ENCODE results near the gene CFAP221.

The CFAP221 gene

DNA sequence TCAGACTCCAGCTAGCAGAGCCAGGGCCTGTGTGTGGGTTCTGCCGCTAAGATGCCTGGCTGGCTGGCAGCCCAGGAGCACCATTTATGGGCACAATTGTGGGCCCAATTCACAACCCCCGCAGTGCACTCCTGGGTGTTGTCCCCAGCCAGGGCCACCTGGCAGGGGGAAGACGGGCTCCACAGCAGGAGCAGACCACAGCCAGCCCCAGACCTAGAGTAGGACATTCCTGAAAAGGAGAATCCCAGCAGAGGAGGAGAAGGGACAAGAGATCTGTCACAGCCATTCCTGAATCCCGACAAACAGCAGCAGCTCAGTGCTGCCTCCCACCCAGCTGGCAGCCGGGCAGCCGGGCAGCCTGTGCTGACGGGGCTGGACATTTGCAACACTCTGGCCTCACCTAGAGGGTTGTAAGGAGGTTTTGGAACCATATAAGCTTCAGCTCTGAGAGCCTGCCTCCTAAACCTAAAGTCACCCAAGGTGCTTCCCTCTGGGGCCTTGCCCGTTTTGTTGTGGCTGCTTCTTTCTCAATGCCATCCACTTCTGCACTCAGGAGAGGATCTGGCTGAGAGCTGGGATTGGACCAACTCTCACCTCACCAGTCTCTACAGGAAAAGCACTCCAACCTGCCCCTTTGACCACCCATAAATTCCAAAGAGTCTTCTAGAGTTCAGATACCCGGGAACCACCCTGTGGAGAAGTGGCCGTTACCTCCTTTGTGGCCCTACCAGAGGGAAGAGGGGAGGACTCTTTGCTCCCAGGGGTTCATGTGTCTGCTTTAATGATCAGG lies 130.7 kb downstream of the CFAP221 start:
- DNase-seq (ENCODE audit: low read depth) = no peak
- no peak overlapping the region for H3K4me3 ChIP-seq (ENCODE audit: low read depth, low read length)
- TF ChIP-seq, protein P1, sequence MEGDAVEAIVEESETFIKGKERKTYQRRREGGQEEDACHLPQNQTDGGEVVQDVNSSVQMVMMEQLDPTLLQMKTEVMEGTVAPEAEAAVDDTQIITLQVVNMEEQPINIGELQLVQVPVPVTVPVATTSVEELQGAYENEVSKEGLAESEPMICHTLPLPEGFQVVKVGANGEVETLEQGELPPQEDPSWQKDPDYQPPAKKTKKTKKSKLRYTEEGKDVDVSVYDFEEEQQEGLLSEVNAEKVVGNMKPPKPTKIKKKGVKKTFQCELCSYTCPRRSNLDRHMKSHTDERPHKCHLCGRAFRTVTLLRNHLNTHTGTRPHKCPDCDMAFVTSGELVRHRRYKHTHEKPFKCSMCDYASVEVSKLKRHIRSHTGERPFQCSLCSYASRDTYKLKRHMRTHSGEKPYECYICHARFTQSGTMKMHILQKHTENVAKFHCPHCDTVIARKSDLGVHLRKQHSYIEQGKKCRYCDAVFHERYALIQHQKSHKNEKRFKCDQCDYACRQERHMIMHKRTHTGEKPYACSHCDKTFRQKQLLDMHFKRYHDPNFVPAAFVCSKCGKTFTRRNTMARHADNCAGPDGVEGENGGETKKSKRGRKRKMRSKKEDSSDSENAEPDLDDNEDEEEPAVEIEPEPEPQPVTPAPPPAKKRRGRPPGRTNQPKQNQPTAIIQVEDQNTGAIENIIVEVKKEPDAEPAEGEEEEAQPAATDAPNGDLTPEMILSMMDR (conservative IDR thresholded peaks at IDR 0.05; ENCODE audit: low read depth, low read length) = peak; percentile 4

DNA sequence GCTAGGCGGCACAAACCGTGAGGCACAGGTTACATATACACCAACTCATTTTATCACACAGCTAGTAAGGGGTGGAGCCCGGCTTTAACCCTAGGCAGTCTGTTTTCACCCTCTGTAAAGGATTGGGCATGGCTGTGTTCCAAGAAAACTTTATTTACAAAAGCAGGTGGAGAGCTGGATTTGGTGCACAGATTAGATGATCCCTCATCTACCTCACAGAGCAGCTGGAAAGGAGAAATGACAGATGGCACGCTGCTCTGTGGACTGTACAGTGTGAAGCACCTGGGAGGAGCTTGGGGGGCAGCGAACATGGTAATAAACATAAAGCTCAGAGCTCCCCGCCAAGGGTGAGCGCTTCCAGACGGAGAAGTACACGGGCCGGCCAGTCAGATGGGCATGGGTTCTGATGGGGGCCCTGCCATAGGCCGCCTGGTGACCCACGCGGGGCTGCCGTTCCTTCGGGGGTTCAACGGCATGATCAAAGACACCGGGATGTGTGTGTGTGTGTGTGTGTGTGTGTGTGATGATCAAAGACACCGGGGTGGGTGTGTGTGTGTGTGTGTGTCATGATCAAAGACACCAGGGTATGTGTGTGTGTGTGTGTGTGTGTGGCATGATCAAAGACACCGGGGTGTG lies 133.9 kb downstream of the CFAP221 start:
- H3K4me3 ChIP-seq (ENCODE audit: low read depth, low read length) = no peak overlapping the region
- DNase-seq (ENCODE audit: low read depth) = no peak
- TF ChIP-seq, protein P1 (conservative IDR thresholded peaks at IDR 0.05; ENCODE audit: low read depth, low read length) = no peak

DNA sequence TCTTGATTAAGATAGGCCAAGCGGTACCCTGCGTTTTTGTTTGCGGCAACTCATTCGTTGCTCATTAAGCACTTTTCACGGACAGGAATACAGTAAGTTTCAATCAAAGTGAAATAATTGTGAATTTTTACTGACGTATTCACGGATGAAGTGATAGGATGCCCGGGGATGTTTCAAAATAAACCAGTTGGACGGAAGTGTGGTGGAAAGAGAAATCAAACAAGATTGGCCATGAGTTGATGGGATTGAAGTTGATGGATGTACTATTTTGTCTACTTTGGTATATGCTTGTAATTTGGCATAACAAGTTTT lies 135.2 kb downstream of the CFAP221 start:
- H3K4me3 ChIP-seq (ENCODE audit: low read depth, low read length) = peak overlapping the region; percentile 92
- TF ChIP-seq, protein P1 (conservative IDR thresholded peaks at IDR 0.05; ENCODE audit: low read depth, low read length) = no peak
- no peak for DNase-seq (ENCODE audit: low read depth)

DNA sequence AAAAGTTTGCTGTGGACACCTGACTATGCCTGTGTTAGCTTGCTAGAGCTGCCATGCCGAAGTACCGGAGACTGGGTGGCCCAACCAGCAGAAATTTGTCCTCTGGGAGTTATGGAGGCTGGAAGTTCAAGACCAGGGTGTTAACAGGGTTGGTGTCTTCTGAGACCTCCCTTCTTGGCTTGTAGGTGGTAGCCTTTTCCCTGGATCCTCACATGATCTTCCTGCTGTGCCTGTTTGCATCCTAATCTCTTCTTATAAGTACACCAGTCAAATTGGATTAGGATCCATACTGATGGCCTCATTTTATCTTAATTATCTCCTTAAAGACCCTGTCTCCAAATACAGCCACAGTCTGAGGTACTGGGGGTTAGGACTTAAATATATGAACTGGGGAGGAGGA lies 135.6 kb downstream of the CFAP221 start:
- no peak for DNase-seq (ENCODE audit: low read depth)
- H3K4me3 ChIP-seq (ENCODE audit: low read depth, low read length) = peak overlapping the region; percentile 92

DNA sequence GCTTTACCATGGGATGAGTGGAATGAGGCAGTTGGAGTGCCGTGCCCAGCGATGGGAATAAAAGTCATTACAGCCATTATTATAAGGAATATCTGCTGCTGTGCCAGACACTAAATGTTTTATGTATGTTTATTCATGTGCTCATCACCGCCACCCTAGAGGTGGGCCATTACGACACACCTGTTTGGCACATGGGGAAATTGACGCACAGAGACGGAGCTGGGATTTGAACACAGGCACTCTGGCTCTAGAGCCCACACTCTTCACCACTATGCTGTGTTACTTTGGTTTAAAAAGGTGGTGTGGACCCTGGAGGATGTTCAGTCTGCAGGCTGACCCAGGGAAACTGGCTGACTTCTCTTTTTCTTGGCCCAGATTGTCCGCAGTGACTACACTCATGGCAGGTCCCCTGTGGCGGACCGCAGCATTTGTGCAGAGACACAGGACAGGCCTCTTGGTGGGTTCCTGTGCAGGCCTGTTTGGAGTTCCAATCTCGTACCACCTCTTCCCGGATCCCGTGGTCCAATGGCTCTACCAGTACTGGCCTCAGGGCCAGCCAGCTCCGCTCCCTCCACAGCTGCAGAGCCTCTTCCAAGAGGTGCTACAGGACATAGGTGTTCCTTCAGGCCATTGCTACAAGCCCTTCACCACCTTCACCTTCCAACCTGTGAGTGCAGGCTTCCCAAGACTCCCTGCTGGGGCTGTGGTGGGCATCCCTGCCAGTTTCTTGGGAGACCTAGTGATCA lies 136.4 kb downstream of the CFAP221 start:
- no peak for DNase-seq (ENCODE audit: low read depth)
- TF ChIP-seq, protein P1 (conservative IDR thresholded peaks at IDR 0.05; ENCODE audit: low read depth, low read length) = no peak
- no peak overlapping the region for H3K4me3 ChIP-seq (ENCODE audit: low read depth, low read length)

More for the DNA sequence above, 135.6 kb downstream of the CFAP221 start:
- TF ChIP-seq, protein P1 (conservative IDR thresholded peaks at IDR 0.05; ENCODE audit: low read depth, low read length) = no peak

DNA sequence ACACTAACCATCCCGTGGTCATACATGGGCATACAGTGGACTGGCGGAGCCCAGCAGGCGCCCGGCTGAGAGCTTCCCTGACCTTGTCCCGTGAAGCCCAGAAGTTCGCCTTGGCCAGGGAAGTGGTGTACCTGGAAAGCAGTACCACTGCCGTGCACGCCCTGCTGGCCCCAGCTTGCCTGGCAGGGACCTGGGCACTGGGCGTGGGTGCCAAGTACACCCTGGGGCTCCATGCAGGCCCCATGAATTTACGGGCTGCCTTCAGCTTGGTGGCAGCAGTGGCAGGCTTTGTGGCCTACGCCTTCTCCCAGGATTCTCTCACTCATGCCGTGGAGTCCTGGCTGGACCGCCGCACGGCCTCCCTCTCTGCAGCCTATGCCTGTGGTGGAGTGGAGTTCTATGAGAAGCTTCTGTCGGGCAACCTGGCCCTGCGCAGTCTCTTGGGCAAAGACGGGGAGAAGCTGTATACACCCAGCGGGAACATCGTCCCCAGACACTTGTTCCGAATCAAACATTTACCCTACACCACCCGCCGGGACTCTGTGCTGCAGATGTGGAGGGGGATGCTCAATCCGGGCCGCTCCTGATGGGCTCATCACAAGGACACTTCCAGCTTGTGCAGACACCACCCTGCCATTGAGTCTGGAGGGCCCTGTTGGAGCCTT lies 137.1 kb downstream of the CFAP221 start:
- no peak overlapping the region for H3K4me3 ChIP-seq (ENCODE audit: low read depth, low read length)
- DNase-seq (ENCODE audit: low read depth) = no peak

More for the DNA sequence above, 137.1 kb downstream of the CFAP221 start:
- TF ChIP-seq, protein P1 (conservative IDR thresholded peaks at IDR 0.05; ENCODE audit: low read depth, low read length) = no peak
